Measurements from ENCODE around the gene VPS8. TPM values are rescaled to one million over a fixed set of nuclear protein-coding genes. Genes with fewer than 3 reads are reported as not detected.

Gene VPS8
- total RNA-seq, 4 donors from 2014 or later, result 46.3 to 76.9 (median 59.3) TPM

GRCh38 chr3:185089751-185090150 is 277.8 kb downstream of the VPS8 start:
- Histone ChIP-seq H3K27me3 (no peaks in the 10 kb centered on the region), H3K4me1 (peaks cover 0 to 13% (median under 1%) of the 10 kb centered on the region in 4 donors), H3K27ac (no peak overlapping the region), H3K4me3 (no peak overlapping the region), H3K9me3 (no peaks in the 10 kb centered on the region), H3K36me3 (no peaks in the 10 kb centered on the region)
- TF ChIP-seq CTCF (IDR thresholded peaks at IDR 0.05) (no peak), POLR2A (IDR thresholded peaks at IDR 0.05) (no peak), EP300 (IDR thresholded peaks at IDR 0.05) (no peak)
- DNase-seq (ENCODE audit: low spot score in 2 of 2), result no peak

GRCh38 chr3:185090811-185091210 is 278.8 kb downstream of the VPS8 start:
- H3K4me1 ChIP-seq, result peaks cover 0 to 13% (median 2%) of the 10 kb centered on the region in 4 donors
- H3K27me3 ChIP-seq, result no peaks in the 10 kb centered on the region
- 84 to 92% methylated on average over 4 of the region's 4 CpGs for WGBS, 2 donors
- no peaks in the 10 kb centered on the region for H3K36me3 ChIP-seq
- TF ChIP-seq CTCF (IDR thresholded peaks at IDR 0.05), result no peak
- no peak for TF ChIP-seq POLR2A (IDR thresholded peaks at IDR 0.05)
- no peak for TF ChIP-seq EP300 (IDR thresholded peaks at IDR 0.05)
- H3K4me3 ChIP-seq, result no peak overlapping the region
- no peaks in the 10 kb centered on the region for H3K9me3 ChIP-seq
- H3K27ac ChIP-seq, result no peak overlapping the region
- DNase-seq (ENCODE audit: low spot score in 2 of 2), result no peak

GRCh38 chr3:185093116-185093515 is 281.1 kb downstream of the VPS8 start:
- no peak for TF ChIP-seq CTCF (IDR thresholded peaks at IDR 0.05)
- no peak for TF ChIP-seq POLR2A (IDR thresholded peaks at IDR 0.05)
- TF ChIP-seq EP300 (IDR thresholded peaks at IDR 0.05), result no peak
- H3K4me1 ChIP-seq, result peaks cover 0 to 13% (median 2%) of the 10 kb centered on the region in 4 donors

GRCh38 chr3:185094697-185095096 is 282.7 kb downstream of the VPS8 start:
- Histone ChIP-seq H3K27ac (no peak overlapping the region), H3K4me1 (peaks cover 0 to 9% (median 2%) of the 10 kb centered on the region in 4 donors), H3K36me3 (no peaks in the 10 kb centered on the region), H3K9me3 (no peaks in the 10 kb centered on the region), H3K4me3 (no peak overlapping the region), H3K27me3 (no peaks in the 10 kb centered on the region)
- DNase-seq (ENCODE audit: low spot score in 2 of 2), result no peak
- TF ChIP-seq EP300 (IDR thresholded peaks at IDR 0.05) (no peak), POLR2A (IDR thresholded peaks at IDR 0.05) (no peak), CTCF (IDR thresholded peaks at IDR 0.05) (no peak)
- 39% methylated on average over 4 of the region's 4 CpGs for WGBS, 2 donors

More at GRCh38 chr3:185093116-185093515, 281.1 kb downstream of the VPS8 start:
- DNase-seq (ENCODE audit: low spot score in 2 of 2), result no peak
- Histone ChIP-seq H3K27ac (no peak overlapping the region), H3K9me3 (no peaks in the 10 kb centered on the region), H3K27me3 (no peaks in the 10 kb centered on the region), H3K4me3 (no peak overlapping the region), H3K36me3 (no peaks in the 10 kb centered on the region)

Other genes with a start within 250 kb of the VPS8 start
- 10 to 100 TPM; 29.6 to 48.1 (median 42.4) TPM for gene MAGEF1, start 100.1 kb upstream of the VPS8 start, total RNA-seq